ENCODE data around the gene VIL1.

The VIL1 gene

DNA sequence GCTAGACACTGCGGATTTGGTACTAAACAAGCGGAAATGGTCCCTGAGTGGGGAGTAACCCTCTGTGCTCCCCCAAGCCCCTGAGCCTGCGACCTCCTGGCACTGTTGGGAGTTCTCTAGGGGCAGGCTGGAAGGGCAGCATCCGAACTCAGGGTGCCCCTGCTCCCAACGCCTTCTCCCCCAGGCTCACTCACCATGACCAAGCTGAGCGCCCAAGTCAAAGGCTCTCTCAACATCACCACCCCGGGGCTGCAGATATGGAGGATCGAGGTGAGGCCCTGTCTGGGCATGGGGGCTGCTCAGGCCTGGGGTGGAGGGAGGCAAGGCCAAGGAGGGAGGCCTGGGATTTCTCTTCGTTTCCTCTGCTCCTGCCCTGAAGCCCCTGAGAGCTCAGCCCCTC, 4.7 kb downstream of the VIL1 start (continued):
- TF ChIP-seq MEIS1 (CRISPR knock-in tag; IDR thresholded peaks at IDR 0.05; ENCODE audit: borderline replicate concordance) (no peak), ZNF560 (tag by site-specific recombination; IDR thresholded peaks at IDR 0.05; ENCODE audit: borderline replicate concordance) (no peak), ZNF302 (tag by site-specific recombination; IDR thresholded peaks at IDR 0.05; ENCODE audit: low read depth) (no peak), ZNF121 (tag by site-specific recombination; IDR thresholded peaks at IDR 0.05) (no peak), ZNF311 (tag by site-specific recombination; IDR thresholded peaks at IDR 0.05; ENCODE audit: borderline replicate concordance) (no peak)
- TF ChIP-seq, protein P1, sequence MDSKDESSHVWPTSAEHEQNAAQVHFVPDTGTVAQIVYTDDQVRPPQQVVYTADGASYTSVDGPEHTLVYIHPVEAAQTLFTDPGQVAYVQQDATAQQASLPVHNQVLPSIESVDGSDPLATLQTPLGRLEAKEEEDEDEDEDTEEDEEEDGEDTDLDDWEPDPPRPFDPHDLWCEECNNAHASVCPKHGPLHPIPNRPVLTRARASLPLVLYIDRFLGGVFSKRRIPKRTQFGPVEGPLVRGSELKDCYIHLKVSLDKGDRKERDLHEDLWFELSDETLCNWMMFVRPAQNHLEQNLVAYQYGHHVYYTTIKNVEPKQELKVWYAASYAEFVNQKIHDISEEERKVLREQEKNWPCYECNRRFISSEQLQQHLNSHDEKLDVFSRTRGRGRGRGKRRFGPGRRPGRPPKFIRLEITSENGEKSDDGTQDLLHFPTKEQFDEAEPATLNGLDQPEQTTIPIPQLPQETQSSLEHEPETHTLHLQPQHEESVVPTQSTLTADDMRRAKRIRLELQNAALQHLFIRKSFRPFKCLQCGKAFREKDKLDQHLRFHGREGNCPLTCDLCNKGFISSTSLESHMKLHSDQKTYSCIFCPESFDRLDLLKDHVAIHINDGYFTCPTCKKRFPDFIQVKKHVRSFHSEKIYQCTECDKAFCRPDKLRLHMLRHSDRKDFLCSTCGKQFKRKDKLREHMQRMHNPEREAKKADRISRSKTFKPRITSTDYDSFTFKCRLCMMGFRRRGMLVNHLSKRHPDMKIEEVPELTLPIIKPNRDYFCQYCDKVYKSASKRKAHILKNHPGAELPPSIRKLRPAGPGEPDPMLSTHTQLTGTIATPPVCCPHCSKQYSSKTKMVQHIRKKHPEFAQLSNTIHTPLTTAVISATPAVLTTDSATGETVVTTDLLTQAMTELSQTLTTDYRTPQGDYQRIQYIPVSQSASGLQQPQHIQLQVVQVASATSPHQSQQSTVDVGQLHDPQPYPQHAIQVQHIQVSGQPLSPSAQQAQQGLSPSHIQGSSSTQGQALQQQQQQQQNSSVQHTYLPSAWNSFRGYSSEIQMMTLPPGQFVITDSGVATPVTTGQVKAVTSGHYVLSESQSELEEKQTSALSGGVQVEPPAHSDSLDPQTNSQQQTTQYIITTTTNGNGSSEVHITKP (tag by site-specific recombination; IDR thresholded peaks at IDR 0.05), result no peak

- no peaks in the 10 kb centered on the region for H3K9me3 ChIP-seq (ENCODE audit: control insufficient read depth, insufficient read depth, low read depth, low read length)
- CTCF ChIA-PET, result interaction anchor here (0.6 to 0.7 kb wide), 2 partner anchors 118 to 334 kb away, joined by 3 read pairs; no protein-coding TSS in a partner anchor
- no peaks in the 10 kb centered on the region for H3K36me3 ChIP-seq (ENCODE audit: control insufficient read depth in 2 of 2, insufficient read depth in 1 of 2, low read length in 2 of 2)
- H3K4me3 ChIP-seq (ENCODE audit: low read depth, low read length), result no peak overlapping the region
- TF ChIP-seq ZNF529 (tag by site-specific recombination; IDR thresholded peaks at IDR 0.05; ENCODE audit: insufficient replicate concordance), result no peak
- no peak for TF ChIP-seq BCL11A (tag by site-specific recombination; IDR thresholded peaks at IDR 0.05; ENCODE audit: low read depth)
- no peak for TF ChIP-seq ZBTB7A (tag by site-specific recombination; IDR thresholded peaks at IDR 0.05; ENCODE audit: low read depth)
- no peak for TF ChIP-seq ZNF16 (tag by site-specific recombination; IDR thresholded peaks at IDR 0.05; ENCODE audit: low read depth)
- TF ChIP-seq KLF16 (tag by site-specific recombination; IDR thresholded peaks at IDR 0.05), result no peak
- TF ChIP-seq MYNN (tag by site-specific recombination; IDR thresholded peaks at IDR 0.05; ENCODE audit: borderline replicate concordance), result no peak
- no peak for TF ChIP-seq ZNF610 (tag by site-specific recombination; IDR thresholded peaks at IDR 0.05; ENCODE audit: borderline replicate concordance)
- TF ChIP-seq ZBTB8A (tag by site-specific recombination; IDR thresholded peaks at IDR 0.05), result no peak
- no peak for TF ChIP-seq ZNF184 (tag by site-specific recombination; IDR thresholded peaks at IDR 0.05)
- no peak for TF ChIP-seq GLIS1 (tag by site-specific recombination; IDR thresholded peaks at IDR 0.05)
- TF ChIP-seq, protein P2, sequence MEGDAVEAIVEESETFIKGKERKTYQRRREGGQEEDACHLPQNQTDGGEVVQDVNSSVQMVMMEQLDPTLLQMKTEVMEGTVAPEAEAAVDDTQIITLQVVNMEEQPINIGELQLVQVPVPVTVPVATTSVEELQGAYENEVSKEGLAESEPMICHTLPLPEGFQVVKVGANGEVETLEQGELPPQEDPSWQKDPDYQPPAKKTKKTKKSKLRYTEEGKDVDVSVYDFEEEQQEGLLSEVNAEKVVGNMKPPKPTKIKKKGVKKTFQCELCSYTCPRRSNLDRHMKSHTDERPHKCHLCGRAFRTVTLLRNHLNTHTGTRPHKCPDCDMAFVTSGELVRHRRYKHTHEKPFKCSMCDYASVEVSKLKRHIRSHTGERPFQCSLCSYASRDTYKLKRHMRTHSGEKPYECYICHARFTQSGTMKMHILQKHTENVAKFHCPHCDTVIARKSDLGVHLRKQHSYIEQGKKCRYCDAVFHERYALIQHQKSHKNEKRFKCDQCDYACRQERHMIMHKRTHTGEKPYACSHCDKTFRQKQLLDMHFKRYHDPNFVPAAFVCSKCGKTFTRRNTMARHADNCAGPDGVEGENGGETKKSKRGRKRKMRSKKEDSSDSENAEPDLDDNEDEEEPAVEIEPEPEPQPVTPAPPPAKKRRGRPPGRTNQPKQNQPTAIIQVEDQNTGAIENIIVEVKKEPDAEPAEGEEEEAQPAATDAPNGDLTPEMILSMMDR (tag by site-specific recombination; IDR thresholded peaks at IDR 0.05), result no peak
- TF ChIP-seq, protein P3, sequence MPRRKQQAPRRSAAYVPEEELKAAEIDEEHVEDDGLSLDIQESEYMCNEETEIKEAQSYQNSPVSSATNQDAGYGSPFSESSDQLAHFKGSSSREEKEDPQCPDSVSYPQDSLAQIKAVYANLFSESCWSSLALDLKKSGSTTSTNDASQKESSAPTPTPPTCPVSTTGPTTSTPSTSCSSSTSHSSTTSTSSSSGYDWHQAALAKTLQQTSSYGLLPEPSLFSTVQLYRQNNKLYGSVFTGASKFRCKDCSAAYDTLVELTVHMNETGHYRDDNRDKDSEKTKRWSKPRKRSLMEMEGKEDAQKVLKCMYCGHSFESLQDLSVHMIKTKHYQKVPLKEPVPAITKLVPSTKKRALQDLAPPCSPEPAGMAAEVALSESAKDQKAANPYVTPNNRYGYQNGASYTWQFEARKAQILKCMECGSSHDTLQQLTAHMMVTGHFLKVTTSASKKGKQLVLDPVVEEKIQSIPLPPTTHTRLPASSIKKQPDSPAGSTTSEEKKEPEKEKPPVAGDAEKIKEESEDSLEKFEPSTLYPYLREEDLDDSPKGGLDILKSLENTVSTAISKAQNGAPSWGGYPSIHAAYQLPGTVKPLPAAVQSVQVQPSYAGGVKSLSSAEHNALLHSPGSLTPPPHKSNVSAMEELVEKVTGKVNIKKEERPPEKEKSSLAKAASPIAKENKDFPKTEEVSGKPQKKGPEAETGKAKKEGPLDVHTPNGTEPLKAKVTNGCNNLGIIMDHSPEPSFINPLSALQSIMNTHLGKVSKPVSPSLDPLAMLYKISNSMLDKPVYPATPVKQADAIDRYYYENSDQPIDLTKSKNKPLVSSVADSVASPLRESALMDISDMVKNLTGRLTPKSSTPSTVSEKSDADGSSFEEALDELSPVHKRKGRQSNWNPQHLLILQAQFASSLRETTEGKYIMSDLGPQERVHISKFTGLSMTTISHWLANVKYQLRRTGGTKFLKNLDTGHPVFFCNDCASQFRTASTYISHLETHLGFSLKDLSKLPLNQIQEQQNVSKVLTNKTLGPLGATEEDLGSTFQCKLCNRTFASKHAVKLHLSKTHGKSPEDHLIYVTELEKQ (tag by site-specific recombination; IDR thresholded peaks at IDR 0.05; ENCODE audit: borderline replicate concordance), result no peak
- no peak for TF ChIP-seq ZNF843 (tag by site-specific recombination; IDR thresholded peaks at IDR 0.05)
- TF ChIP-seq ZNF544 (tag by site-specific recombination; IDR thresholded peaks at IDR 0.05), result no peak
- TF ChIP-seq ZNF138 (tag by site-specific recombination; IDR thresholded peaks at IDR 0.05; ENCODE audit: borderline replicate concordance), result no peak
- TF ChIP-seq SETDB1 (IDR thresholded peaks at IDR 0.05; ENCODE audit: insufficient read length, low read length), result no peak
- H3K4me1 ChIP-seq (ENCODE audit: control insufficient read depth, insufficient read depth, low read length), result no peaks in the 10 kb centered on the region
- H3K27ac ChIP-seq (ENCODE audit: extremely low read depth, low read depth, low read length), result no peak overlapping the region
- POLR2A ChIA-PET, result no interaction called here
Measured at GRCh38 chr2:218425531-218425930, 6.6 kb downstream of the VIL1 start.
